Measurements from ENCODE around the gene LIG3. TPM values are rescaled to one million over a fixed set of nuclear protein-coding genes. Genes with fewer than 3 reads are reported as not detected.

The LIG3 gene
- total and polyA plus RNA-seq, 2 of the 4 experiments (the other 2 are of a cell fraction), result 36.4 to 41.9 TPM

GRCh38 chr17:35057332-35057915 is 77.1 kb downstream of the LIG3 start:
- no peak overlapping the region for H3K4me2 ChIP-seq (ENCODE audit: low read depth, low read length)
- H2AK5ac ChIP-seq (ENCODE audit: low read depth, low read length), result no peak overlapping the region
- BruUV-seq (replicated peaks), result no TSS peak
- H4K91ac ChIP-seq (ENCODE audit: insufficient read depth, low read depth, low read length), result no peak overlapping the region
- in situ Hi-C loops (cut with MboI; ENCODE audit: low sequenced_read_pairs), result no loop called here
- no peaks in the 10 kb centered on the region for H3K9me3 ChIP-seq (ENCODE audit: control insufficient read depth, insufficient read depth, low read length)
- no peak overlapping the region for H4K8ac ChIP-seq (ENCODE audit: low read depth in 2 of 2, low read length in 2 of 2)
- intact Hi-C loops (cut with micrococcal nuclease), result no loop called here
- no peak overlapping the region for H2BK5ac ChIP-seq (ENCODE audit: low read depth, low read length, poor library complexity, severe bottlenecking)
- H3K18ac ChIP-seq (ENCODE audit: low read depth, low read length), result no peak overlapping the region
- no peak overlapping the region for H3K4ac ChIP-seq (ENCODE audit: low read depth, low read length)
- peaks cover 3% of the 10 kb centered on the region; the same call in 1 of the 2 replicates for H3K4me1 ChIP-seq (ENCODE audit: control insufficient read depth, insufficient read depth, low read length)
- 100% methylated on average over 1 of the region's 1 CpG; no CpG with 5 or more reads in 1 of the 2 experiments for WGBS, 2 experiments (ENCODE audit: extremely low coverage in 2 of 2, insufficient read length in 1 of 2)
- H3K36me3 ChIP-seq (ENCODE audit: control insufficient read depth, insufficient read depth, low read length), result peaks cover 1% of the 10 kb centered on the region
- H3K27me3 ChIP-seq (ENCODE audit: control insufficient read depth, insufficient read depth, low read length), result no peaks in the 10 kb centered on the region
- H3K9me1 ChIP-seq (ENCODE audit: insufficient read depth, low read length), result peaks cover under 1% of the 10 kb centered on the region; the same call in 1 of the 2 replicates
- H4K20me1 ChIP-seq (ENCODE audit: insufficient read depth, low read length), result no peaks in the 10 kb centered on the region
- dilution Hi-C loops (cut with HindIII; ENCODE audit: low sequenced_read_pairs, unreplicated experiment), result no loop called here
- DNase-seq, result no peak
- no peak overlapping the region for H2AK9ac ChIP-seq (replicated peaks; ENCODE audit: low read depth, low read length, poor library complexity)
- no peak overlapping the region for H3K14ac ChIP-seq (replicated peaks; ENCODE audit: low read depth, low read length)
- H3K79me1 ChIP-seq (ENCODE audit: low read depth in 1 of 2, low read length in 2 of 2), result peaks cover 26 to 68% of the 10 kb centered on the region in 2 experiments
- no peak overlapping the region for H3K4me3 ChIP-seq (ENCODE audit: insufficient read depth, low read depth, low read length)
- no peak overlapping the region for H3K27ac ChIP-seq (ENCODE audit: insufficient read depth, low read length)
- H2BK120ac ChIP-seq (ENCODE audit: low read depth, low read length), result no peak overlapping the region
- H3K23ac ChIP-seq (ENCODE audit: low read depth, low read length), result no peak overlapping the region
- no peak overlapping the region for H2BK20ac ChIP-seq (ENCODE audit: low read depth, low read length)
- H4K5ac ChIP-seq (ENCODE audit: low read depth, low read length), result no peak overlapping the region
- H2BK15ac ChIP-seq (ENCODE audit: low read depth, low read length), result no peak overlapping the region
- TF ChIP-seq CEBPB (IDR thresholded peaks at IDR 0.05; ENCODE audit: low read depth, low read length) (no peak), SMC3 (IDR thresholded peaks at IDR 0.05; ENCODE audit: low read depth, low read length) (no peak), MAFK (IDR thresholded peaks at IDR 0.05; ENCODE audit: low read depth, low read length) (no peak), POLR2A (IDR thresholded peaks at IDR 0.05; ENCODE audit: low read depth, low read length) (no peak), BHLHE40 (IDR thresholded peaks at IDR 0.05; ENCODE audit: low read depth, low read length) (no peak), MXI1 (IDR thresholded peaks at IDR 0.05; ENCODE audit: borderline replicate concordance, low read depth, low read length) (no peak), ELK1 (IDR thresholded peaks at IDR 0.05; ENCODE audit: borderline replicate concordance, low read depth, low read length) (no peak), NFE2L2 (IDR thresholded peaks at IDR 0.05; ENCODE audit: low read depth, low read length) (no peak)
- POLR2A ChIA-PET (ENCODE audit: unreplicated experiment), result no interaction called here
- H3K56ac ChIP-seq (ENCODE audit: extremely low read depth, insufficient read depth, low read length), result no peak overlapping the region
- no peak overlapping the region for H3K9ac ChIP-seq (ENCODE audit: low read depth, low read length)
- H2AFZ ChIP-seq (replicated peaks; ENCODE audit: low read length, poor library complexity), result no peak overlapping the region
- CTCF ChIA-PET, result no interaction called here
- ATAC-seq (ENCODE audit: low read depth), result no peak

Other genes with a start within 250 kb of the LIG3 start
- gene CCT6B, start 19.1 kb upstream of the LIG3 start, total RNA-seq (2012; rRNA removed), result 0.72 and 1.7 TPM in 2 replicates
- 0.72 and 1.1 TPM in 2 replicates for gene CCT6B, start 19.1 kb upstream of the LIG3 start, polyA plus RNA-seq (2012; rRNA removed)
- gene ZNF830, start 19.0 kb upstream of the LIG3 start, total RNA-seq (2012; rRNA removed), result 6.6 and 10.3 TPM in 2 replicates
- 5.1 and 5.5 TPM in 2 replicates for gene ZNF830, start 19.0 kb upstream of the LIG3 start, polyA plus RNA-seq (2012; rRNA removed)
- gene RFFL, start 83.2 kb downstream of the LIG3 start, total RNA-seq (2012; rRNA removed), result 19.2 and 20.8 TPM in 2 replicates
- gene RFFL, start 83.2 kb downstream of the LIG3 start, polyA plus RNA-seq (2012; rRNA removed), result 9.9 and 11.6 TPM in 2 replicates
- gene RAD51D, start 139.3 kb downstream of the LIG3 start, total RNA-seq (2012; rRNA removed), result 9.7 and 12.7 TPM in 2 replicates
- 8.8 and 10.8 TPM in 2 replicates for gene RAD51D, start 139.3 kb downstream of the LIG3 start, polyA plus RNA-seq (2012; rRNA removed)
- gene FNDC8, start 141.1 kb downstream of the LIG3 start, total RNA-seq (2012; rRNA removed), result not detected in 2 replicates
- not detected in 2 replicates for gene FNDC8, start 141.1 kb downstream of the LIG3 start, polyA plus RNA-seq (2012; rRNA removed)
- gene NLE1, start 161.8 kb downstream of the LIG3 start, total RNA-seq (2012; rRNA removed), result 23.7 and 24.4 TPM in 2 replicates
- gene NLE1, start 161.8 kb downstream of the LIG3 start, polyA plus RNA-seq (2012; rRNA removed), result 18.0 and 18.6 TPM in 2 replicates
- gene UNC45B, start 167.3 kb downstream of the LIG3 start, total RNA-seq (2012; rRNA removed), result not detected in 2 replicates
- not detected in 2 replicates for gene UNC45B, start 167.3 kb downstream of the LIG3 start, polyA plus RNA-seq (2012; rRNA removed)
- not detected in 2 replicates for gene SLC35G3, start 213.9 kb downstream of the LIG3 start, total RNA-seq (2012; rRNA removed)
- not detected in 2 replicates for gene SLC35G3, start 213.9 kb downstream of the LIG3 start, polyA plus RNA-seq (2012; rRNA removed)